NT2/D1 (cell line): ENCODE results near the gene CTDP1.
"Not testable (repeated sequence)": the region's sequence is repeated elsewhere in the genome, so short reads cannot be mapped to it uniquely, and the experiment has no call there.

Source experiments
- DNase-seq: peaks from one replicate; pipeline ENCODE4 v3.0.0-alpha.2; 2011; ENCODE audit warnings: low read depth, low spot score
- H3K27me3 ChIP-seq: 2 replicates; pipeline ENCODE4 v1.6.0; 2011; ENCODE audit warnings: mild to moderate bottlenecking; ENCODE audit not compliant: insufficient read length, insufficient read depth
- H3K36me3 ChIP-seq: 2 replicates; pipeline ENCODE4 v1.6.1; 2011; ENCODE audit warnings: mild to moderate bottlenecking, low read length, mixed read lengths; ENCODE audit not compliant: insufficient read depth, insufficient read length
- H3K4me1 ChIP-seq: 2 replicates; pipeline ENCODE4 v1.5.1; 2011; ENCODE audit not compliant: insufficient read depth, insufficient read length
- H3K4me3 ChIP-seq: 2 replicates; pipeline ENCODE4 v1.5.1; 2011; ENCODE audit warnings: low read depth; ENCODE audit not compliant: insufficient read length
- H3K9ac ChIP-seq: 2 replicates; pipeline ENCODE4 v1.6.0; 2011; ENCODE audit warnings: low read depth; ENCODE audit not compliant: insufficient read length
- H3K9me3 ChIP-seq: 2 replicates; pipeline ENCODE4 v1.5.1; 2011; ENCODE audit warnings: mild to moderate bottlenecking, low read length; ENCODE audit not compliant: insufficient read depth
- SUZ12 ChIP-seq: IDR thresholded peaks from 2 replicates; pipeline ENCODE4 v1.6.1; 2011; ENCODE audit not compliant: insufficient read length, insufficient read depth; ENCODE audit errors: extremely low read depth
- YY1 ChIP-seq: IDR thresholded peaks from 2 replicates; pipeline ENCODE4 v1.6.1; 2011; ENCODE audit not compliant: insufficient read length, insufficient read depth
- ZNF274 ChIP-seq: IDR thresholded peaks from 2 replicates; pipeline ENCODE4 v1.6.1; 2011; ENCODE audit warnings: mild to moderate bottlenecking, low read depth, low read length

The CTDP1 gene

GRCh38 chr18:79735071-79735980 is 55.7 kb downstream of the CTDP1 start:
- Histone ChIP-seq H3K36me3 (peaks cover 89% of the 10 kb centered on the region), H3K9me3 (peaks cover 27% of the 10 kb centered on the region), H3K27me3 (no peaks in the 10 kb centered on the region), H3K9ac (no peak overlapping the region), H3K4me3 (no peak overlapping the region), H3K4me1 (no peaks in the 10 kb centered on the region)
- TF ChIP-seq SUZ12: no peak
- no peak for TF ChIP-seq YY1
- no peak for TF ChIP-seq ZNF274
- no peak for DNase-seq

GRCh38 chr18:79736230-79736629 is 56.6 kb downstream of the CTDP1 start:
- Histone ChIP-seq H3K4me1 (no peaks in the 10 kb centered on the region), H3K9me3 (peaks cover 18% of the 10 kb centered on the region), H3K4me3 (no peak overlapping the region), H3K36me3 (peaks cover 89% of the 10 kb centered on the region), H3K27me3 (no peaks in the 10 kb centered on the region), H3K9ac (no peak overlapping the region)
- DNase-seq: no peak
- no peak for TF ChIP-seq YY1
- no peak for TF ChIP-seq SUZ12
- no peak for TF ChIP-seq ZNF274

DNA sequence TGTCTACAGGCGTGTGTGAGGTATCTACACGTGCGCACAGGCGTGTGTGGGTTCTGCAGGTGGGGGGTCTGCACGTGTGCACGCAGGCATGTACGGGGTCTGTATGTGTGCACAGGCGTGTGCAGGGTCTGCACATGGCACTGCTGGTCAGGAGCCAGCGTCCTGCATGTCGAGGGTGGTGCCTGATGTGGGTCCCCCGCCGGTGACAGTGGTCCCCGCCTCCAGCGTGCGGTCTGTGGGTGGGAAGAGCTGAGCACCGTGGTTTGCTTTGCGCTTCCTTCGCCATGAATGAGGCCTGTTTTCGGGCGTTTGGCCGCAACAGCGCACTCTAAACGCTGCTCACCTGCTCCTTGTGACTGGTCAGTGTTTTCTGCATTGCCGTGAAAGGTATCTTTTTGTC is 57.2 kb downstream of the CTDP1 start:
- Histone ChIP-seq H3K4me1 (no peaks in the 10 kb centered on the region), H3K4me3 (no peak overlapping the region), H3K9ac (no peak overlapping the region), H3K36me3 (peaks cover 88% of the 10 kb centered on the region), H3K9me3 (peaks cover 12% of the 10 kb centered on the region), H3K27me3 (no peaks in the 10 kb centered on the region)
- TF ChIP-seq ZNF274 (no peak), SUZ12 (no peak), YY1 (no peak)
- no peak for DNase-seq

DNA sequence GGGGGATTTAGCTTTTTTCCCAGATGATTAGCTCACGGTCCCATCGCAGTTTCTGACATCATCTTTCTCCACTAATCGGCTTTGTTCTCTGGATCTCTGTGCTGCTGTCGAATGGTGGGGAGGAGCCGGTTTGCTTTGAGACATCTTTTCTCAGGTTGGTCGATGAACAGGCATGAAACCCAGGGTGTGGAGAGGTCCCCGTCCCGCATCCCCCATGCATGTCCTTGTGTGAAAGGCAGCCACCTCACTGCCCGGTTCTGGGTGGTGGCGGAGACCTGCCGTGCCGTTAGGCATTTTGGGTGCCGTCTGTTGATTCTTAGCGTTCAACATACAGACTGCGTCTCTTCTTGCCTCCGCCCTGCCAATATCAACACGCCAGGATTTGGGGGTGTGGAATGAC is 57.8 kb downstream of the CTDP1 start:
- Histone ChIP-seq H3K27me3 (no peaks in the 10 kb centered on the region), H3K4me1 (no peaks in the 10 kb centered on the region), H3K36me3 (peaks cover 89% of the 10 kb centered on the region), H3K9ac (no peak overlapping the region), H3K9me3 (peaks cover 6% of the 10 kb centered on the region), H3K4me3 (no peak overlapping the region)
- TF ChIP-seq ZNF274 (no peak), SUZ12 (no peak), YY1 (no peak)
- no peak for DNase-seq

GRCh38 chr18:79738041-79738461 is 58.4 kb downstream of the CTDP1 start:
- Histone ChIP-seq H3K4me3 (no peak overlapping the region), H3K27me3 (no peaks in the 10 kb centered on the region), H3K9me3 (no peaks in the 10 kb centered on the region), H3K36me3 (peaks cover 88% of the 10 kb centered on the region), H3K9ac (no peak overlapping the region), H3K4me1 (no peaks in the 10 kb centered on the region)
- DNase-seq: no peak
- TF ChIP-seq SUZ12 (no peak), ZNF274 (no peak), YY1 (no peak)

DNA sequence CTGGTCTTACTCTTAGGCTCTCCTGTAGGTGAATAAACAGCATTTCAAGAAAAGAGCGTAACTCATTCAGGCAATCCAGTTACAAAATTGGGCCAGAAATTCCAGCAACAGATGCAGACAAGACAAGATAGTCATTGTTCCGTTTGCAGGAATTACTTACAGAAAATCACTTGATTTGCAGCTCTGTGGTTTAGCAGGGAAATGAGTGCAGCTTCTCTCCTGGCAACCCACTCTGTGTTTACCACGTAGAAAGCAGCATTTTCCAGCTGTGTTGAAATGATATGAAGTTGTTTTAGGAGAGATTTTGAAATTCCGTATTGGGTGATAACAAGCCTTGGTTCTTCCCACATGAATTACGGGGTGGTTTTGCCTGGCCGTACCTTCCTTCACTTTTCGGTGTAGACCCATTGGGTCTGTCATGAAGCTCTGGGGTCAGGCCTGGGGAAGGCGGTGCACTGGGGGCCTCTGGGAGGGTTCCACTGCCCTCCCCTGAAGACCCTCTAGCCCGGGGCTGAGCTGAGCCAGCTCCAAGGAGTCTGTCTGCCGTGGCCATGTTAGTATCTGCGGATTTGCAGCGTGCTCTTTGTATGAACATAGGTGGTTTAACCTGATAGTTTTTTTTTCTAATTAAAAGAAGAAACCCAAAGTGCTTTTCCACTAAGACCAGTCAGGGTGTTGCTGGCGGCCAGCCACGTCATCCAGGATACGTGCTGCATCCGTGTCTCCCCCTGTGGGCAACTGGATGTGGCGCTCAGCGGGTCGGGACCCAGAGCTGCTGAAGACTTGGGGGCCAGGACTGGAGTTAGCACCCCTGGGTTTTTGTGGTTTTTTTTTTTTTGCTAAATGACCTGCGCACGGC is 59.2 kb downstream of the CTDP1 start:
- no peaks in the 10 kb centered on the region for H3K4me1 ChIP-seq
- no peaks in the 10 kb centered on the region for H3K9me3 ChIP-seq
- no peak overlapping the region for H3K4me3 ChIP-seq
- TF ChIP-seq SUZ12 (no peak), YY1 (no peak)
- peaks cover 89% of the 10 kb centered on the region for H3K36me3 ChIP-seq
- H3K27me3 ChIP-seq: no peaks in the 10 kb centered on the region
- H3K9ac ChIP-seq: no peak overlapping the region
- DNase-seq: no peak

- H3K27me3 ChIP-seq: no peaks in the 10 kb centered on the region
- H3K36me3 ChIP-seq: peaks cover 88% of the 10 kb centered on the region
- no peaks in the 10 kb centered on the region for H3K9me3 ChIP-seq
- H3K9ac ChIP-seq: no peak overlapping the region
- no peaks in the 10 kb centered on the region for H3K4me1 ChIP-seq
- no peak for TF ChIP-seq ZNF274
- no peak for TF ChIP-seq YY1
- TF ChIP-seq SUZ12: no peak
- DNase-seq: no peak
- no peak overlapping the region for H3K4me3 ChIP-seq
Measured at GRCh38 chr18:79739440-79739778, 59.8 kb downstream of the CTDP1 start.

- H3K4me1 ChIP-seq, H3K27me3 ChIP-seq, DNase-seq, H3K4me3 ChIP-seq, H3K9ac ChIP-seq, H3K9me3 ChIP-seq: not testable (repeated sequence)
- H3K36me3 ChIP-seq: peaks cover 87% of the 10 kb centered on the region
Measured at GRCh38 chr18:79740047-79740446, 60.4 kb downstream of the CTDP1 start.
